ENCODE results near the gene ARID5B. TPM values are rescaled to one million over a fixed set of nuclear protein-coding genes. Genes with fewer than 3 reads are reported as not detected.
A peak's percentile ranks its signal among the peaks of the same experiment; 100 is the strongest.

Gene ARID5B
- total RNA-seq, 2 donors from 2014 or later: 67.9 to 90.1 TPM

DNA sequence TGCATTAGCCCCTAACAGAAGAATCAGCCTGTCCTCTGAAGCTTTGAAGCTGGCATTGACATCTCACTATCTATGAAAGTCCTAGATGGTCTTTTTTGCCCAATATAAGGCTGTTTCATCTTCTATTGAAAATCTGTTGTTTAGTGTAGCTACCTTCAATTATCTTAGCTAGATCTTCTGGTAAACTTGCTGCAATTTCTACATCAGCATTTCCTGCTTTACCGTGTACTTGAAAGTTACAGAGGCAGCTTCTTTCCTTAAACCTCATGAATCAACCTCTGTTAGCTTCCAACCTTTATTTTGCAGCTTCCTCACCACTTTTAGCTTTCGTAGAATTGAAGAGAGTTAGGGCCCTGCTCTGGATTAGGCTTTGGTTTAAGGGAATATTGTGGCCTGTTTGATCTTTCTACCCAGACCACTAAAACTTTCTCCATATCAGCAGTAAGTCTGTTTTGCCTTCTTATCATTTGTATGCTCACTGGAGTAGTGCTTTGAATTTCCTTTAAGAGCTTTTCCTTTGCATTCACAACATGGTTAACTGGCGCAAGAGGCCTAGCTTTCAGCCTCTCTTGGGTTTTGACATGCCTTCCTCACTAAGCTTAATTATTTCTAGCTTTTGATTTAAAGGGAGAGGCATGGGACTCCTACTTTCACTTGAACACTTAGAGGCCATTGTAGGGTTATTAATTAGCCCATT, 32.5 kb downstream of the ARID5B start:
- WGBS: 70% methylated on average over 3 of the region's 3 CpGs
- intact Hi-C loops (cut with DNase I): no loop called here
- H3K4me3 ChIP-seq: no peak overlapping the region
- H3K36me3 ChIP-seq: no peaks in the 10 kb centered on the region
- peak overlapping the region; percentile 40 to 80 for H3K27ac ChIP-seq
- DNase-seq (ENCODE audit: low spot score): no peak
- H3K9me3 ChIP-seq: no peaks in the 10 kb centered on the region
- TF ChIP-seq POLR2A (IDR thresholded peaks at IDR 0.05): no peak
- TF ChIP-seq, protein P1, sequence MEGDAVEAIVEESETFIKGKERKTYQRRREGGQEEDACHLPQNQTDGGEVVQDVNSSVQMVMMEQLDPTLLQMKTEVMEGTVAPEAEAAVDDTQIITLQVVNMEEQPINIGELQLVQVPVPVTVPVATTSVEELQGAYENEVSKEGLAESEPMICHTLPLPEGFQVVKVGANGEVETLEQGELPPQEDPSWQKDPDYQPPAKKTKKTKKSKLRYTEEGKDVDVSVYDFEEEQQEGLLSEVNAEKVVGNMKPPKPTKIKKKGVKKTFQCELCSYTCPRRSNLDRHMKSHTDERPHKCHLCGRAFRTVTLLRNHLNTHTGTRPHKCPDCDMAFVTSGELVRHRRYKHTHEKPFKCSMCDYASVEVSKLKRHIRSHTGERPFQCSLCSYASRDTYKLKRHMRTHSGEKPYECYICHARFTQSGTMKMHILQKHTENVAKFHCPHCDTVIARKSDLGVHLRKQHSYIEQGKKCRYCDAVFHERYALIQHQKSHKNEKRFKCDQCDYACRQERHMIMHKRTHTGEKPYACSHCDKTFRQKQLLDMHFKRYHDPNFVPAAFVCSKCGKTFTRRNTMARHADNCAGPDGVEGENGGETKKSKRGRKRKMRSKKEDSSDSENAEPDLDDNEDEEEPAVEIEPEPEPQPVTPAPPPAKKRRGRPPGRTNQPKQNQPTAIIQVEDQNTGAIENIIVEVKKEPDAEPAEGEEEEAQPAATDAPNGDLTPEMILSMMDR (IDR thresholded peaks at IDR 0.05): no peak
- no peak for TF ChIP-seq POLR2AphosphoS5 (IDR thresholded peaks at IDR 0.05)
- H3K4me1 ChIP-seq (replicated peaks): peaks cover 13% of the 10 kb centered on the region
- H3K27me3 ChIP-seq (replicated peaks; ENCODE audit: insufficient read depth): no peaks in the 10 kb centered on the region

DNA sequence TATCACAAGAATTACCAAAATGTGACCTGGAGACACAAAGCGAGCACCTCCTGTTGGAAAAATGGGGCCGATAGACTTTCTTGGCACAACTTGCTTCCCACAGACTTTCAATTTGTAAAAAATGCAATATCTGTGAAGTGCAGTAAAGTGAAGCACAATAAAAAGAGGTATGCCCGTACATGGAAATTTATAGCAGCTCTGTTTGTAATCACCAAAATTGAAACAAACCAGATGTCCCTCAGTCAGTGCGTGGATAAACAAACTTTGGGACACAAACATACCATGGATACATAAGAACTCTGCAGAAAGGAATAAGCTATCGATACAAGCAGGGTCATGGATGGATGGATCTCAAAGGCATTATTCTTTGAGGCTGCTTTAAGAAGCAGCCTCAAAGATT, 33.6 kb downstream of the ARID5B start:
- no peak for DNase-seq (ENCODE audit: low spot score)
- Histone ChIP-seq H3K4me3 (no peak overlapping the region), H3K36me3 (no peaks in the 10 kb centered on the region), H3K4me1 (replicated peaks) (peaks cover 13% of the 10 kb centered on the region), H3K27ac (peak overlapping the region; percentile 17 to 80), H3K9me3 (no peaks in the 10 kb centered on the region), H3K27me3 (replicated peaks; ENCODE audit: insufficient read depth) (no peaks in the 10 kb centered on the region)
- WGBS: 44% methylated on average over 5 of the region's 5 CpGs
- intact Hi-C loops (cut with DNase I): no loop called here
- TF ChIP-seq, protein P1 (IDR thresholded peaks at IDR 0.05): no peak
- peak; percentile 18 for TF ChIP-seq POLR2AphosphoS5 (IDR thresholded peaks at IDR 0.05)

DNA sequence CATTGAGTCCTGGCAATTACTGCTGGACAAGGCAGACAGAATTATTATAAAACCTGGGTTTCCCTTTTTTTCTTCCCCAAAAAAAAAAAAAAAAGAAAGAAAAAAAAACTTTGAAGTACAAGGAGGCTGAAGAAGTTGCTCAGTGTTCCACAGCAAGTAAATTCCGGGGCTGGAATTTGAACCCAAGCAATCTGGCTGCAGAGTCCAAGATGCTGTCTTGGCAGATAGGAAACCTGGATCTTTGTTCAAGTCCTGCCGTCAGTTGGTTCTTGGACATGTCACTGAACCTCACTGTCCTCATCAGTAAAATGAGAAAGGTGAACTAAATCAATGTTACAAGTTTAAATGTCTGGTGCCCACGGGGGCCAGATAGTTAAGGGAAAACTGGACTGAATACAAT, 35.3 kb downstream of the ARID5B start:
- Histone ChIP-seq H3K36me3 (no peaks in the 10 kb centered on the region), H3K4me3 (no peak overlapping the region), H3K9me3 (no peaks in the 10 kb centered on the region), H3K4me1 (replicated peaks) (peaks cover 13% of the 10 kb centered on the region), H3K27ac (peak overlapping the region; percentile 66 to 80), H3K27me3 (replicated peaks; ENCODE audit: insufficient read depth) (no peaks in the 10 kb centered on the region)
- no peak for DNase-seq (ENCODE audit: low spot score)
- TF ChIP-seq, protein P1 (IDR thresholded peaks at IDR 0.05): no peak
- no peak for TF ChIP-seq POLR2AphosphoS5 (IDR thresholded peaks at IDR 0.05)
- TF ChIP-seq POLR2A (IDR thresholded peaks at IDR 0.05): no peak
- intact Hi-C loops (cut with DNase I): no loop called here
- whole genome bisulfite sequencing: 21% methylated on average over 3 of the region's 3 CpGs

DNA sequence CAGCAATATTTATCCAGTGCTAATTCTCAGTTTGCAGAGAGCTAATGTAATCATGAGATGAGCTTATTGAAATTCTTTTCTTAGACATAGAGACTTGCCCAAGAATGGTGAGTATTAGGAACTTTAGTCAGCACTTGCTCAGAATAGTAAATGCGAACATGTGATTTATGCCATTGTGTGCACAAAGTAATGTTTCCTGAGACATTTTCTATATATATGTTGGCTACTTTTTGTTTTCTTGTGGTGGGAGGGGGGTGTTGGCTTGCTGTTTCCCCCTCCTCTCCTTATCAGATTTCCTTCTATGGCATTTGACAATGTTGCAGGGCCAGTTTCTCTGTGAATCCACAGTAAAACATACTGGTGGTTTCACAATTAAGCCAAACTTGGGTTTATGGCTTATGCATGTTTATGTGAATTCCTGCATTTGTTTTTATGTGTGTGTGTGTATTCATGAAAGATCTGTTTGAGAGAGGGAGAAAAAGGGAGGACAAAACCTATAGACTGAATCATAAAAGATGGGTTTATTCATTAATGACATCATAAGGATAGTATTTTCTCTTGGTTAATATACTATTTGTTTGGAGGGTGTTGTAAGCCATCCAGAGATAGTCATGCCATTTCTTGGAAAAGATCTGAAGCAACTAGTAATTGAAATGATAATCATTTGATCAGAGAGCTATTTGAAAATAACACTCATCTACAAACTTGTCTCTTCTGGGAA, 36.3 kb downstream of the ARID5B start:
- peak; percentile 78 for TF ChIP-seq POLR2AphosphoS5 (IDR thresholded peaks at IDR 0.05)
- TF ChIP-seq, protein P1 (IDR thresholded peaks at IDR 0.05): no peak
- peak overlapping the region; percentile 66 to 80 for H3K27ac ChIP-seq
- no peaks in the 10 kb centered on the region for H3K9me3 ChIP-seq
- WGBS: 17% methylated on average over 1 of the region's 1 CpG
- no peak overlapping the region for H3K4me3 ChIP-seq
- peaks cover 13% of the 10 kb centered on the region for H3K4me1 ChIP-seq (replicated peaks)
- peak; percentile 54 for DNase-seq (ENCODE audit: low spot score)
- H3K36me3 ChIP-seq: no peaks in the 10 kb centered on the region
- H3K27me3 ChIP-seq (replicated peaks; ENCODE audit: insufficient read depth): no peaks in the 10 kb centered on the region
- intact Hi-C loops (cut with DNase I): no loop called here

All from prostate gland (tissue), 2 donors.